ENCODE data around the gene LRP5.
"Not testable (repeated sequence)": the region's sequence is repeated elsewhere in the genome, so short reads cannot be mapped to it uniquely, and the experiment has no call there.

Gene LRP5

GRCh38 chr11:68469122-68469521 lies 156.7 kb downstream of the LRP5 start:
- DNase-seq (ENCODE audit: low read depth) = no peak

GRCh38 chr11:68469642-68470041 lies 157.3 kb downstream of the LRP5 start:
- DNase-seq (ENCODE audit: low read depth) = no peak

GRCh38 chr11:68470304-68470811 lies 158.0 kb downstream of the LRP5 start:
- DNase-seq (ENCODE audit: low read depth) = no peak

DNA sequence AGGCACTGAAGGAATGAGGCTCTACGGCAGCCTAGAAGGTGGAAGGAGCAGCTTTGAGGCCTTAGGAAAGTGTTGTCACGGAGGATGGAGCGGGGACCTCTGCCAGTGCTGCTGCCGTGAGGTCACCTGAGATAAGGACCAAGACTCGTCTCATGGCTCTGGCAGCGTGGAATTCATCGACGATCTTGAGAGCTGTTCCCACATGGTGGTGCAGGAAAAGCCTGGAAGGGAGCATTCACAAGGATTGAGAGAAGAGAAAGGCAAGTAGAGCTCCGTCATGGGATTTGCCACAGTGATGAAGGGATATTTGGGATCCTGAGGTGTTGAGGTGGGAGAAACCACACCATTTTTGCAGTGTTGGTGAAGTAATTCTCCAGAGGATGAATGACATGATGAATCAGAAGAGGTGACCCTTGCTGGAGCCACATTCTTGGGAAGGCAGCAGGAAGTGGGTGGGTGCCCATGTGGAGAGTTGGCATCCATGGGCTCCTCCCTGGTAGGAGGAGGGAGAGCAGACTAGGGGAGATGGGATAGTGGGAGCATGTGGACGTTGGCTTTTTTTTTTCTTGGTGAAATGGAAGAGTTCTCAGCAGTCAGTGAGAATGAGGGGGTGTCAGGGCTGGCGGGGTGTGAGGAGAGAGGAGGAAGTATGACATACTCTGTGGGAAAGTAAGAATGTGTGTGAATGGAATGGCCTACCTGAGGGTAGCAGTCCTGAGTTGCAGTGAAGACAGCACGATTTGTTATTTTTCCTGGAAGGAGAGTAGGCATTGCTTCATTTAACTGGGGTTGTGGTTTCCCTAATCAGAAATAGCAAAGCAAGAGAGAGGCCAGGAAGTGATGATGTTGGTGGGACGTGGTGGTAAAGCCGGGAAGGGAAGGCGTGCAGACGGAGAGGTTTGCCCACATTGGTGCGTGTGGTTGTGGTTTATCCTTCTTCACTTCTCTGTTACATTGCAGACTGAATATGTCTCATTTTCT lies 159.3 kb downstream of the LRP5 start:
- DNase-seq (ENCODE audit: low read depth) = no peak

GRCh38 chr11:68472778-68473177 lies 160.4 kb downstream of the LRP5 start:
- DNase-seq (ENCODE audit: low read depth) = no peak

GRCh38 chr11:68473693-68474092 lies 161.3 kb downstream of the LRP5 start:
- DNase-seq (ENCODE audit: low read depth) = no peak

GRCh38 chr11:68475626-68476025 lies 163.2 kb downstream of the LRP5 start:
- not testable (repeated sequence) for DNase-seq (ENCODE audit: low read depth)

DNA sequence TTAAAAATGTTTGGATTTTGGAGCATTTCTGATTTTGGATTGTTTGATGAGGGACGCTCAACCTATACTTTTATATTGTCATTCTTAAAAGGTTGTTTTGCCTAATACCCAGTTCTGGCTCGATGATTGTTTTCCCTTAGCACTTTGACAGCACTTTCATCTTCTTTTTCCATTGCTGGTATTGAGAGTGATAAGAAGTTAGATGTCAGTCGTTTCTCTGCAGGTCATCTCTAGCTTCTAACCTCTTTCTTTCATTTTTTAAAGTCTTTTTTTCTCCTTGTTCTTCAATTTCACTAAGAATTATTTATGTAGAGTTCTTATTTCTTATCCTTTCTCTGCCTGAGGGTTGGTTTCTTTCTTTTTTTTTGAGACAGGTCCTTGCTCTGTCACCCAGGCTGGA lies 167.0 kb downstream of the LRP5 start:
- no peak for DNase-seq (ENCODE audit: low read depth)

DNA sequence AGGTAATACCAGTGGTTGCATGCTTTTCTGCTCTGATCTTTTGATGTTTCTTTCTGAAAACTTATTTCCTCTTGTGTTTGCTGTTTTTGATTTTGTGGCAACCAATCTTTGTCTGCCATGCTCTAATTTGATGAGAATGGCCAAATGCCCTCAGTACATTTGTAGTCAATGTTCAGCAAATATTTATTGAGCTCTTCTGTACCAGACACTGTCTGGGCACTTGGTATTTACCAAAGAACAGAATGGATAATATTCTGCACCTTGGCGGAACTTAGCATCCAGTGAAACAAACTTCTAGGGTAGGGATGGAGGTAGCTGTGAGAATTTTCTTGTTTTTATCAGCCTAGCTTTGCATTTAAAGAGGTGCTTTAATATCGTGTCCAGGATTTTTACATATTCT lies 167.8 kb downstream of the LRP5 start:
- DNase-seq (ENCODE audit: low read depth) = no peak

DNA sequence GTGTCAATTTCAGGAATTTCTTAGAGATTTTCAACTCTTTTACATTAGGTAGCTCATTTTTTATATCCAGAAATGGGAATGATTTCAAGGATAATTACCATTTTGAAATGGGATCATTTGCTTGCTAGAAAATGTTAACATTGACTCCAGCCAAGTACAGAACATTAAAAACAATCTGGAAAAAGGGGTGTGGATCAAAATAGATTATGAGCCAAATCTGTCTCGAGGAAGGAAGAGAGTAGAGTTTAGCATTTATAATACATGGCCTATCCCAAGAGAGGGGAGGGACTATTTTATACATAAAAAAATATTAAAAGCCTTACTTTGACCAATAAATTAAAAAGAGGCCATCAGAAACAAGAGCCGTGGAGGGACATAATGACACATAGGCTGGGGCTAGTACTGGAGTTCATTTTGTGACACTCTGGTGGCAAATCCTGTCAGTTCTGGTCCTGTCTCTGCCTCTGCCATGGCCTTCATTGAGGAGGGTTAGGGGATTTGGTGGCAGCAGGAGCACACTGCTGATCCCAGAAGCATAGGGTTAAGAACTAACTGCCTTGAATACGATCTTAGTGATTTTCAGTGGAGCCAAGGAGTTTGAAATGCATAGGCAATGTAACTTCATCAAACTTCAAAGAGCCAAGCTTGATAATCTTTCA lies 168.6 kb downstream of the LRP5 start:
- DNase-seq (ENCODE audit: low read depth) = no peak

- no peak for DNase-seq (ENCODE audit: low read depth)
These were observed 169.3 kb downstream of the LRP5 start for GRCh38 chr11:68481579-68482240.

GRCh38 chr11:68488623-68489022 lies 176.2 kb downstream of the LRP5 start:
- no peak for DNase-seq (ENCODE audit: low read depth)

DNA sequence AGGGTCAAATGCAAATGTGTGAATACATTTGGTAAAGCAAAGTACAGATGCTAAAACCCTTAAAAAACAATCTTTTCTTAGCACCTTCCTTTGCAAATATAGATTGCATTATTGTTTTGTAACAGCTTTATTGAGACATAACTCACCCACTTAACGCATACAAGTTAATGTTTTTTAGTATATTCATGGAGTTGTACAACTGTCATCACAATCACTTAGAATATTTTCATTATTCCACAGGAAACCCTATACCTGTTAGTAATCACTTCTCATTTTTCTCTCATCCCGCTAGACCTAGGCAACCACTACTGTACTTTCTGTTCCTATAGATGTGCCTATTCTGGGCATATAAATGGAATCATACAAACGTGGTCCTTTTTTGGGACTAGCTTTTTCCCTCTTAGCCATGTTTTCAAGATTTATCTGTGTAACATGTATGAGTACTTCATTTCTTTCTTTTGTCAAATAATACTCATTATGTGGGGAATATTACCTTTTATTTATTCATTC lies 182.9 kb downstream of the LRP5 start:
- no peak for DNase-seq (ENCODE audit: low read depth)

GRCh38 chr11:68495872-68496271 lies 183.5 kb downstream of the LRP5 start:
- DNase-seq (ENCODE audit: low read depth) = no peak

GRCh38 chr11:68497761-68498160 lies 185.4 kb downstream of the LRP5 start:
- no peak for DNase-seq (ENCODE audit: low read depth)

GRCh38 chr11:68498321-68498720 lies 185.9 kb downstream of the LRP5 start:
- DNase-seq (ENCODE audit: low read depth) = no peak

All from T follicular helper cell (primary cell).